GM23338 (cell line): Measurements from ENCODE around the gene LCE1C. TPM values are rescaled to one million over a fixed set of nuclear protein-coding genes. Genes with fewer than 3 reads are reported as not detected.

Experiments
- CTCF ChIP-seq, 2 experiments: fragments of 200-600 bp in 1 of 2; sonication (generic) in 1 of 2; conservative IDR thresholded peaks; 2 replicates each; pipeline versions ENCODE4 v1.5.1 to v1.6.1; 2016 to 2017; ENCODE audit warnings: antibody characterized with exemption in 2 of 2, low read depth in 2 of 2, mild to moderate bottlenecking in 2 of 2, moderate library complexity in 1 of 2
- ETS1 ChIP-seq: IDR thresholded peaks from 2 replicates; pipeline ENCODE4 v1.6.1; 2016; ENCODE audit warnings: antibody characterized with exemption
- EZH2phosphoT487 ChIP-seq: fragments of 200-600 bp; sonication (generic); IDR thresholded peaks from one replicate; pipeline ENCODE4 v1.8.1; 2018; ENCODE audit warnings: antibody characterized with exemption; ENCODE audit not compliant: unreplicated experiment
- NANOG ChIP-seq: IDR thresholded peaks from 2 replicates; pipeline ENCODE4 v1.6.1; 2016; ENCODE audit warnings: antibody characterized with exemption, borderline replicate concordance
- REST ChIP-seq: IDR thresholded peaks from one replicate; pipeline ENCODE4 v1.6.1; 2018; ENCODE audit warnings: antibody characterized with exemption; ENCODE audit not compliant: unreplicated experiment
- STAT1 ChIP-seq: IDR thresholded peaks from one replicate; pipeline ENCODE4 v1.6.1; 2016; ENCODE audit warnings: antibody characterized with exemption; ENCODE audit not compliant: unreplicated experiment
- ZNF331 ChIP-seq: fragments of 250-450 bp; sonication (Bioruptor Pico); IDR thresholded peaks from 2 replicates; pipeline ENCODE4 v1.5.0; 2020; ENCODE audit warnings: low read depth, mild to moderate bottlenecking, moderate library complexity
- ZNF462 ChIP-seq: fragments of 250-450 bp; sonication (Bioruptor Pico); IDR thresholded peaks from 2 replicates; pipeline ENCODE4 v1.5.0; 2020; ENCODE audit warnings: mild to moderate bottlenecking, moderate library complexity
- polyA plus RNA-seq: library from polyadenylated mRNA; unstranded; fragments of >200 nt; fragmentation: Nextera tagmentation; extraction: Ambion mirVana; gene quantifications from 2 replicates; pipeline ENCODE4 v1.2.1, GENCODE V29; 2016
- total RNA-seq: library from RNA; depleted of rRNA; stranded (reverse); fragments of >200 nt; shearing (Covaris generic); gene quantifications from 2 replicates; pipeline ENCODE4 v1.2.3, GENCODE V29; 2014

The LCE1C gene
- total and polyA plus RNA-seq, 2 experiments from 2014 or later, result not detected

- TF ChIP-seq ZNF462 (CRISPR knock-in tag), result no peak
- no peak for TF ChIP-seq CTCF (conservative IDR thresholded peaks at IDR 0.05; ENCODE audit: low read depth in 2 of 2)
- TF ChIP-seq EZH2phosphoT487, result no peak
- TF ChIP-seq NANOG, result no peak
- TF ChIP-seq REST, result no peak
- TF ChIP-seq STAT1, result no peak
- TF ChIP-seq ZNF331 (CRISPR knock-in tag), result no peak
- TF ChIP-seq ETS1, result no peak
Measured at GRCh38 chr1:152817309-152817708, 10.9 kb upstream of the LCE1C start (continued).
